Measurements from ENCODE around the gene JAZF1.

JAZF1 gene

DNA sequence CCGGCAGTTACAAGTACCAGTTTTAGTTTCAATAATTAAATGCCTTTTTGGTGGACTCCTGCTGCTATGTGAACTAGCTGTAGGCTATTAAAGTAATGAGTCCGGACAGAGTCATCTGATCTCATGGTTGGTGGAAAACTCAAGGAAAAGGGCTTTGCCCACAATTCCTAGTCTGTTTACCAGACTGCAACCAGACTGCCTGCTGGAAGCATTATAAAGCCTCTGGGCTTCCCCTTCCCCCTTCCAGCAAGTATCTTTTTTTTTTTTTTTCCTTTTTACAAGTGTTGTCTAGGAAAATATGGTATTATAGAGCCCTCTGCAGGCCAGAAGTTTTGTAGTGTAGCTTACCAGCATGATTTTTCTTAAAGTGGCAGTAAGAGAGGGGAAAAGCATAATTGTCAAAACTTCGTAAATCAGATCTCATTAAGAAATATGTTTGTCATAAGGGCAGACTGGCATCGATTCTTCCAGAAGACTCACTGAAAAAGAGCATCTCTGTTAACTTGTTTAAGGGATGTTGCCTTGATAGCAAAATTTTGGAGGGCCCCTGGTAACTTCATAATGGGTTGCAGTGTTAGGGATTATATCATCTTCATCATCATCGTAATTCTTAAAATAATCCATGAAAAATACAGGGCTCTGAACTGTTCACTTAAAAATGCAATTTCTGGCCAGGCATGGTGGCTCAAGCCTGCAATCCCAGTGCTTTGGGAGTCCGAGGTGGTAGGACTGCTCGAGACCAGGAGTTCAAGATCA, 259.3 kb downstream of the JAZF1 start:
- no peak for DNase-seq (ENCODE audit: low read depth in 1 of 2, low spot score in 1 of 2)

DNA sequence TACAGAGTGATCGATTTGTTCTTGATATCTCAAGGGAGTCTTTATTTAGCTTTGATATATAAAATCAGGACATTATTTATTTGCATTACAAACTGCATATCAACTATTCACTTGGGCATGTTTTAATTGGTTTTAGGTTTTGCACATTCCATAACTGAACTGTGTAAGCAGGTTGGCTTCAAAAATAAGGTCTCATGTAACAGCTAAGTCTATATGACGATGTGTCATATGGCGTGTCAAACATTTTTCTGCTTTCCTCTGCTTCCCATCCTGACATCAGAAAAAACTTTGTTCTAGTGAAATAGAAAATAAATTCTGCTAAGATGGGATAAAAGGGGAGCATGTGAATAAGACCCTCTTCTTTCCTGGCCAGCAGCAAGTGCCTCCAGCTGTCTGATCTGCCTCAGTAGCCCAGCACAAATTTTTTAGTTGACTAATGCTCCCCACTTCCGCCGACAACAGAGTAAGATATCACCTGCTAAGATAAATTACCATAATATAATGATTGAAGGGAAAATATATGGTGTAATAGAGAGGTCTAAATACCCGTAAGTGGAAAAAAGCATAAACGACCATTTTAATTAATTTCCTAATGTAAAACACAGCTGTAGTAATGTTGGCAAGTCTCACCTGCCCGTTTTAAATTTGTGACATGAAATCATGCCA, 260.2 kb downstream of the JAZF1 start:
- no peak for DNase-seq (ENCODE audit: low read depth in 1 of 2, low spot score in 1 of 2)

DNA sequence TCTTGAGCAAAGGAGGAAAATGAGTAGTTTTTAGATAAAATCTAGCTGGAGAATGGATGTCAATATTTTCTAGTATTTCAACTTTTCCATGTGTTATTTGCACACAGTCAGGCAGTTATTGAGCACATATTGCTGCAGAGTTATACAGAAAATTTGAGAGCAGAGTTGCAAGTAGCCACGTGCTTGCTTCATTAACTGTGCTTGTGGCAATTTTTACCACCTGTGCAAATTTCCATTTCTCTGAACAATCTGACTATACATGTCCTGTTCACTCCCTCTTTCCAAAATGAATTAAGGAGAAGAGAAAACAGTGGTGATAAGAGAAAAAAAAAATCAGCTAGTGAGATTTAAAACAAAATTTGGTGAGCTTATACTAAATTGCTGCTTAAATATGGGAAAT, 262.1 kb downstream of the JAZF1 start:
- DNase-seq (ENCODE audit: low read depth in 1 of 2, low spot score in 1 of 2) = no peak

DNA sequence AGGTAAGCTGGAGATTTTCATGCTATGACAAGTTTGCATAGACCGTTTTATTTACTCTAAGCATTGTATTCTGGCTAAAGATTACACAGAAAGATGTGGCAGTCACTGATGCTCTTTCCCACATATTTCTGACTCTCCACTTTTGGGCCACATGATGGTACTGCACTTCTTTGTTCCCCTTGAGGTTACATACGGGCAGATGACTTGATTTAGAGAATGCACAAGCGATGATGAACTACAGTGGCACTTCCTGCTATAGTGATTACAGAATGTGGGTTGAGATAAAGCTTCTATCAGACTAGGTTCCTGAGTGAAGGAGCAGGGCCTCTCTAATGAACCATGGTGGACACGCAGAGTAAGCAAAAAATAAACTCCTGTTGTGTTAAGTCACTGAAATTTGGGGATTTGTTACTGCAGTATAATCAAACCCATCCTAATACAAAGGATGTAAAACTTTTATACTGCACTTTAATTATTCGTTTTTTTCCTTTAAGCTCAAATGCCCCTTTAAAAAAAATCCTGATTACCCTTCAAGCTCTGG, 262.8 kb downstream of the JAZF1 start:
- DNase-seq (ENCODE audit: low read depth in 1 of 2, low spot score in 1 of 2) = no peak

- DNase-seq (ENCODE audit: low read depth in 1 of 2, low spot score in 1 of 2) = no peak
Measured at GRCh38 chr7:27917119-27917518, 263.5 kb downstream of the JAZF1 start.

- DNase-seq (ENCODE audit: low read depth in 1 of 2, low spot score in 1 of 2) = no peak
Measured at GRCh38 chr7:27916372-27916771, 264.2 kb downstream of the JAZF1 start.

DNA sequence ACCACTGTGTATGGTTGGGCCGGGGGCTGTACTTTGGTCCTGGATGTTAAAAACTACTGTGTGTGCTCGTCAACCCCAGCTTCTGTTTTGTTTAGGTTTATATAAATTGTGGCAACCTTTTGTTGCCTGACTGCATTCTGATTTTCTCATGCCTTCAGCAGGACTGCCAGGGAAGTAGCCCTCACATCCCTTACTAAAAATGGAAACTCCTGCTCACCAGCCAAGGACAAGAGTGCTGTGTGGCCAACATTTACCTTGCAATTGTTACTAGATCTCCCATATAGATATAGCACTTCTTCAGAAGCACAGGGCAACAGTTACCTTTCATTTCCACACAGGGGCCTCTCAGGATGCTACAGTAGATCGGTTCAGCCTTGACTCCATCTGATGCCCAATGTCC, 266.2 kb downstream of the JAZF1 start:
- no peak for DNase-seq (ENCODE audit: low read depth in 1 of 2, low spot score in 1 of 2)

DNA sequence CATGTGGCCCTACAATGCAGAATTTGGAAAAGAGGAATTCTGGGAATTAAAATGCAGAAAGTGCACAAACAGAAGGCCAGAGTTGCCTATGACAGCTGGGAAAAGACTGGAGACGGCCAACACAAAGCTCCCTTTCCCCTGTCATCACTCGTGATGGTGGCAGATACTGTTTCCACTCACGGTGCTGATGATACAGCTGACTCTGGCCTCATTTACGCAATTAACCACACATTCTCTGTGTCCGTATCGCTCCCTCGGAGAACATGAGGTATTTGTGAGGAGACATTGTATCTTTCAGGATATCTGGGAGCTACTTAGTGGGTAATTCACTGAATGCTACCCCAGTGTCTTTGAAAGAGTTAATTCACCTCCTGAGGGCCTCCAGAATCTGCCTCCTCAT, 267.8 kb downstream of the JAZF1 start:
- DNase-seq (ENCODE audit: low read depth in 1 of 2, low spot score in 1 of 2) = no peak

DNA sequence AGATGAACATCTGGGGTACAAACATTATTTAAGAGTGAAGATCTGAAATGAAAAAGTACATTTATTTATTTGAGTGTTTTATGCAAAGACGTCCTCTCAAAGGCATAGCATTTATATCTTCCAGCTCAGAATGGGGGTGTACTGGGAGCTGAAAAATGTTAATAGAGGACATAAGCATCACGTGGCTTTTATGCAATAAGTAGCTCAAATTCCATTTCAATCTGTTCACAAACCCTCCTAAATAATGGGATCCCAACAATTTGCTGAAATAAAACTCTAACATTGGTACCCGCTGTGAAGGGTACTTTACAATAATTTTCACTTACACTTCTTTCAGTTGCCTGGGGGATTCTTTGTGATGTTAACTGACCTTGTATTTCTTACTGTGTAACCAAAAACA, 268.7 kb downstream of the JAZF1 start:
- DNase-seq (ENCODE audit: low read depth in 1 of 2, low spot score in 1 of 2) = no peak

GRCh38 chr7:27910326-27910725, 270.3 kb downstream of the JAZF1 start:
- no peak for DNase-seq (ENCODE audit: low read depth in 1 of 2, low spot score in 1 of 2)

- no peak for DNase-seq (ENCODE audit: low read depth in 1 of 2, low spot score in 1 of 2)
Measured at GRCh38 chr7:27908534-27909165, 271.9 kb downstream of the JAZF1 start.

DNA sequence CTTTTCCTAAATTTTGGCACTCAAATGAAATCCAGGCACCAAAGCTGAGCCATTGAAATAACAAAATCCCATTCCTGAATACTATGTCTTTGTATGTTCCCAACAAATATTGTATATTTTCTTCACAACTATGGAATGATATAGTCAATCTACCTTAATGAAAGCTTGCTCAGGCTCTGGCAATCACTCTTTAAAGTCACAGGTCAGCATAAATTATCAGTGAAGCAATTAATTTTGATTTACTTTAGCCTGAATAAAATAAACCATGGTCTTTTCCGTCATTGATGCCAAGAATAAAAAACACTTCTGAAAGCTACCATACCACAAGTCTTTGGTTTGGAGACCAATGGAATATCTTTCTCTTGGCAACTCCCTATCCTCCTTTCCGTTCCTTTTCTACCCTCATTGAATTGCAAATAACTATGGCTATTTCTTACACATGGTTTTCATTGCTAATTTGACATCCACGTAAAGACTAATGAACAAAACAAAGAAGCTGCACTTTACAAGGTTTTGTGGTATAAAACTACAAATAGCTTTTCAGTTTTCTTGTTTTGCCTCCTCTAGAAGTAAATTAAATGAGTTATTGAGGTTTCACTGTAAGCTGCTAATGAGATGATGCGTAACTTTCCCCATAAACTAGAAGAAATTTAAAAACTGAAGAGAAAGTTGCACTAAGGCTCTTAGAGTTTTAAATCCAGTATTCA, 274.1 kb downstream of the JAZF1 start:
- DNase-seq (ENCODE audit: low read depth in 1 of 2, low spot score in 1 of 2) = no peak

DNA sequence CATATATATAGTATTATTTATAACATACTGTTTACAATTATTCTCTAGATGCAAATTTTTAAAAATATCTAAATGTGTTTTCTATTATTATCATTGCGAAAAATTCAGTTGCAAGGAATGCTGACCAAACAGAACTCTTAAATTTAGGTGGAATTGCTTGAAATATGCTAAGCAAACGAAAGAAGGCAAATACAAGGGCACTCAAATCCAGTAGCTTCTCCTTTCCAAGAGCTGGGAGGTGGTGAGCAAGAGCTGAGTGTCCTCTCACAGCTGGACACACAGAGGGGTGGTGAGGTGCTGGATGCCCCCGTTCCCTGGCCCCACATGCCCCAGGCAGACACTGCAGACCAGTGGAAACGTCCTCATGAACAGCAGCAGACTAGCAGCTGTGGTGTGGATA, 274.6 kb downstream of the JAZF1 start:
- DNase-seq (ENCODE audit: low read depth in 1 of 2, low spot score in 1 of 2) = no peak

DNA sequence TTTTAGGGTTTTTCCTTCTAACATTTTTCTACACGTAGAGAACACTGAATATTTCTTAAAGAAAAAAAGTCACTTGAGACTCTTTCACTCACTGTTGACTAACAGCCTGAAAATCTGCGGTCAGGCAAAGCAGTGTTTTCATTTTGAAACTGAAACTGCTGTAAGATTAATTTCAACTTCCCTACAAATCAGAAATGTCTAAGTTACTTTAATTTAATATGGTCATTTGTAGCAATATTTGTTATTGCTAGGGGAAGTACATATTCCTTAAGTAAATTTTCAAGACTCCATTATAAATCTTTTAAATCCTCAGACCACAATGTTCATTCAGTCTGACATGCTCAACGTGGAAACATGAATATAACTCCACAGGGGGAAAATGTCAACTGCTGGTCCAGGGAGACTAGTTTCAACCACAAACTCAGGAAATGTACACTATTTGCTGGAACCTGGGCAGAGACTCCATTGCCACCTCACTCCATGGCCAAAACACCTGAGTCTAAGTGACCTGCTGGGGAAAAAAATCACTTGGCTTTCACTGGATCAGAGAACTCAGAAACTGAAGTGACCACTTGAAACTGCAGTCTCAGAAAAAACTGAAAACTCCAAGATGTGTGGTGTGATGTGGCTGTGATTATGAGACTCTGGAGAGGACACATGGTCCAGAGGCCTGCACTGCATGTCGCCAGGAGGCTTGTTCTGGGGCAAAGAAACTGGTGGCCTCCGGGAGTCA, 279.4 kb downstream of the JAZF1 start:
- DNase-seq (ENCODE audit: low read depth in 1 of 2, low spot score in 1 of 2) = no peak

- no peak for DNase-seq (ENCODE audit: low read depth in 1 of 2, low spot score in 1 of 2)
Measured at GRCh38 chr7:27900006-27900405, 280.6 kb downstream of the JAZF1 start.

- DNase-seq (ENCODE audit: low read depth in 1 of 2, low spot score in 1 of 2) = no peak
Measured at GRCh38 chr7:27899601-27900000, 281.0 kb downstream of the JAZF1 start.

GRCh38 chr7:27897441-27897847, 283.2 kb downstream of the JAZF1 start:
- DNase-seq (ENCODE audit: low read depth in 1 of 2, low spot score in 1 of 2) = no peak

DNA sequence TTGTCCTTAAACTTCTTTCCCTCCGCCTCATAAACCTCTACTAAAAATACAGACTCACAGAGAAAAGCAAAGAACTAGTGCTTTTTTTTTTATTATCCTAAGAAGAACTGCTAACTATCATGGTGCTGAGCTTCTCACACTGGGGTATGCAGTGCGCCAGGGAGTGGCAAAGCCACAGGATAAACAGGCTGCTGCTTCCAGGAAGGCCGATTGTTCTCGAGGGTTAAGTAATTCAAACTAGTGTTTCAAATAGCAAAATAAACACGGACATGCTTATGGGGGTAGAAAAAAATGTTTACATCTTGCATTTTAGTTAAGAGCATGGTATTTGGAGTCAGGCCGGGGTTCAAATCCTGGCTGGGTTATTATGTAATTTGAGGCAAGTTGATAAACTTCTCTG, 283.6 kb downstream of the JAZF1 start:
- DNase-seq (ENCODE audit: low read depth in 1 of 2, low spot score in 1 of 2) = no peak

DNA sequence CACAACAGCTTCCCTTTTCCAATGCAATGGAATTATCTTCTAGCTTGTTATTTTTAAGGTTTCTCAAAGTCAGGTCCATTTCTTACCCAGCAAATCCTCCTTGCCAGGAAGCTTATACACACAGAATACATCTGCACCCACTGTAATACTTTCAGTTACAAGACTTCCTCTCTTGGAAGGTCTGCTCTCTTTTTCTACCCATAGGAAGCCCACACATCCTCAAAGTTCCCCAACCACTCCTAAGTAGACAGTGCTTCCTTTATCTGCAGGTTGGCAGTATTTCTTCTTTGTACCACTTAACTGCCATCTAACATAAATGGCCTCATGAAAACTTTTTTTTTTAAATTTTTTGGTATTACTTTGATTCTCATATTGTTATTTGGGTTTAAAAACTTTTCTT, 285.0 kb downstream of the JAZF1 start:
- DNase-seq (ENCODE audit: low read depth in 1 of 2, low spot score in 1 of 2) = no peak

DNA sequence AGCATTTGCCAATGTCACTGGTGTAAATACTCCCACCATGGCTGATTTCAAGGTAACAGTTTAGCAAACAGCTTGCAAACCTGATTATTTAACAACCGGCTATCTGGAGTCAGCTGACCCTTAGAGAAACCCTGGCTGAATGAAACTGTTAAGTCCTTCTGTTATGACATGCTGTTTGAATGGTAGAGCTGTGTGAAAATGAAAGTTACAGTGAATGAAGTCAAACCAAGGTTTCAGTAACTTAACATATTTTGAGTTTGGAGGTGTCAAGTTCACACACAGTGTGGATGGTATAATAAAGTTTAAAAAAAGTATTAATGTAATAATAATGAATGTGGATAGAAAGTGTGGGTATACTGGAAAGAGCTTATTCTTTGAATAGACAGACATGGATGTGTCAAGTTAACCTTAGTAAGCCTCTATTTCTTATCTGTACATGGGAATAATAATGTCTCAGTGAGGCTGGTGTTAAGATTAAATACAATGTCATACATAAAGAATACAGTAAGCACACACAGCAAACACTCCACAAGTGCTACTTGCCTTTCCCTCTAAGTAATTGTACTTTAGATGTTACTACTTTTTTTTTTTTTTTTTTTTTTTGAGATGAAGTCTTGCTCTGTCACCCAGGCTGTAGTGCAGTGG, 290.3 kb downstream of the JAZF1 start:
- DNase-seq (ENCODE audit: low read depth in 1 of 2, low spot score in 1 of 2) = no peak

Data from activated T-helper 1 cell treated with anti-CD3 and anti-CD28 coated beads, Interleukin-2, amount 50 U/mL, for 16 hours (primary cell).